ENCODE data around the gene DGKI.

DGKI gene

DNA sequence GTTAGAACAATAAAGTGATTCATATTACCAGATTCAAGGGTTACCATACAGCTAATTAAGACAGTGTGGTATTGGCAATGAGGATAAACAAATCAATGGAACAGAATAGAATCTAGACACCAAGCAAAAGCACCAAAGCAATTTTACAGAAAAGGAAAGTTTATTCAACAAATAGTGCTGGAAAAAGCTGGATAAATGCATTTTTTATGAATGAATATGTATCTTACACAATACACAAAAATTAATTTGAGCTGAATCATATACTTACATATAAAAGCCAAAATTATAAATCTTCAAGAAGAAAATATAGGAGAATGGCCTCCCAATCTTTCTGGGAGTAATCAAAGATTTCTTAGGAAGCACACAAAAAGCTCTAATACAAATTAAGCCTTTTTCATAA, 282.8 kb downstream of the DGKI start:
- no peak overlapping the region for H3K4me3 ChIP-seq (ENCODE audit: low read depth, low read length)
- TF ChIP-seq, protein P1, sequence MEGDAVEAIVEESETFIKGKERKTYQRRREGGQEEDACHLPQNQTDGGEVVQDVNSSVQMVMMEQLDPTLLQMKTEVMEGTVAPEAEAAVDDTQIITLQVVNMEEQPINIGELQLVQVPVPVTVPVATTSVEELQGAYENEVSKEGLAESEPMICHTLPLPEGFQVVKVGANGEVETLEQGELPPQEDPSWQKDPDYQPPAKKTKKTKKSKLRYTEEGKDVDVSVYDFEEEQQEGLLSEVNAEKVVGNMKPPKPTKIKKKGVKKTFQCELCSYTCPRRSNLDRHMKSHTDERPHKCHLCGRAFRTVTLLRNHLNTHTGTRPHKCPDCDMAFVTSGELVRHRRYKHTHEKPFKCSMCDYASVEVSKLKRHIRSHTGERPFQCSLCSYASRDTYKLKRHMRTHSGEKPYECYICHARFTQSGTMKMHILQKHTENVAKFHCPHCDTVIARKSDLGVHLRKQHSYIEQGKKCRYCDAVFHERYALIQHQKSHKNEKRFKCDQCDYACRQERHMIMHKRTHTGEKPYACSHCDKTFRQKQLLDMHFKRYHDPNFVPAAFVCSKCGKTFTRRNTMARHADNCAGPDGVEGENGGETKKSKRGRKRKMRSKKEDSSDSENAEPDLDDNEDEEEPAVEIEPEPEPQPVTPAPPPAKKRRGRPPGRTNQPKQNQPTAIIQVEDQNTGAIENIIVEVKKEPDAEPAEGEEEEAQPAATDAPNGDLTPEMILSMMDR (IDR thresholded peaks at IDR 0.05; ENCODE audit: low read depth, low read length), result no peak

DNA sequence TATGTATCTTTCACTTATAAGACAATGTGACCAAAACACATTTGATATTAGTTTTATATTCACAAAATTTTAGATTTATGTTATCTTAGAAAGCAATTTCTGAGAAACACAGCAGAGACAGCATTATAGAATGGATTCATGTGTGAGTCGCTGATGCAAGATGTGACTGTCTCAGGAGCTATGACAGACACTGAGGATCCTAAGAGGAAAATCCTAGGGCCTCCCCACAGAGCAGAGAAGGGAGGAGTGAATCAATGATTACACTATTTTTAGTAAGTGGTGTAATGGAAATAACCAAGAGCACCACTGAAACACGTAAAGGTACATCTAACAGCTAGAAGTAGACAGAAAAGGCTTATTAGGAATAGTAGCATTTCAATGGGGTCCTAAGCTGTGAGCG, 299.3 kb downstream of the DGKI start:
- H3K4me3 ChIP-seq (ENCODE audit: low read depth, low read length), result no peak overlapping the region
- TF ChIP-seq, protein P1 (IDR thresholded peaks at IDR 0.05; ENCODE audit: low read depth, low read length), result no peak

DNA sequence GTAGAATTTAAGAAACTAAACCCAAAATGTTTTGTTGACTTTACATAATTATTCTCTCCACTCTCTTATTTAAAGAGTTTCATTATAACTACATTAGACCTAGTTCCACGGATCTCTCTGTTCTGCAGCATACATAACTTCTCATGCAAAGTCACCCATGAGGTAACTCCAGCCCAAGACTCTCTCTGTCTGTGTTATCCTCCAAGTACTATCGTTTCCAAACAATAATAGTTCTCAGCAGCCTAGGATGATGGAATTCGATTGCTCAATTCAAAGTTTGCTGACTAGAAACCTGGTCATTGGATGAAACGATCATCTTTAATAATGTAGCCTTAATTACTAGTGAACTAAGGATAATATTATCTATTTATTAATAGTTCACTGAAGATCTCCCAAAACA, 300.1 kb downstream of the DGKI start:
- TF ChIP-seq, protein P1 (IDR thresholded peaks at IDR 0.05; ENCODE audit: low read depth, low read length), result no peak
- no peak overlapping the region for H3K4me3 ChIP-seq (ENCODE audit: low read depth, low read length)

DNA sequence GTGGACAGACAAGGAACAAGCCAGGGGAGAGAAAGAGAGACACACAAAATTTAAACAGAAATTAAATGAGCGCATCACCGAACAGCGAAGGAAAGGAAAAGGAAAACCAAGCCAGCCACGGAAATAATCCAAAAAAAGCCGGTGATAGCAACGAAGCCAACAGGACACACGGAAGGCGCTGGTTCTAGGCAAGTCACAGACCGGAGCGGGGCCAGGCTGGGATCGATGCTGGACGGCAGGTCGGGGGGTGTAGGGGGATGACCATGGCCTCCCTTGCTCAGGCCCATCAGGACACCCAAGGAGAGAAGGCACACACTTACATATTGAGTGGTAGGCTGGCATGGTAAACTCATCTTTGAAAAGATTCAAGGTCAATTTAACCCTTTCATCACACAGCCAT, 300.8 kb downstream of the DGKI start:
- no peak overlapping the region for H3K4me3 ChIP-seq (ENCODE audit: low read depth, low read length)
- TF ChIP-seq, protein P1 (IDR thresholded peaks at IDR 0.05; ENCODE audit: low read depth, low read length), result no peak

DNA sequence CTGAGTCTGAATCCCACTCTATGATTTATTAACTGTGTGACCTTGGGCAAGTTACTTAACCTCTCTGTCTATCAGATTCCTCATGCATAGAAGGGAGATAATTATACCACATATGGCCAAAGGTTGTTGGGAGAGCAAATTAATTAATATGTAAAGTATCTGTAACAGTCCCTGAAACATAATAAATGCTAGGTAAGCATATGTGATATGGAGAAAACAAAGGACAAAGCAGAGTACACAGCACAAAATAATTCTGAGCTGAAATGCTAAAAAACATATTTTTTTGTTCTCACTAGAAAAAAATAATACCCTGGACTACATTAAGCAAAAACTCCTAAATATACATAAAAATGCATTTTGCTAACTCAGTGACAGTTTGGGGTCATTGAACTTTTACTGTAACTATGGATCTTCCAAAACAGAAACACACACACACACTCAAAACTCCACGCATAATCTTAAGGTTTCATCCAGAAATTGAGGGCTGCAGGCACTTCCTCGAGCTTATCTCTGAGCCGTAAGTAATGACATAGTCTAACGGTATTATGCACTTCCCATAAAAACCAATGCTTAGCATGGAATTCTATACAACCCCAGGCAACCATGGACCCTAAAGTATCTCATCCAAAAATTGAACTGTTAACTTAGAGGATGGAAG, 301.6 kb downstream of the DGKI start:
- no peak overlapping the region for H3K4me3 ChIP-seq (ENCODE audit: low read depth, low read length)
- TF ChIP-seq, protein P1 (IDR thresholded peaks at IDR 0.05; ENCODE audit: low read depth, low read length), result no peak

DNA sequence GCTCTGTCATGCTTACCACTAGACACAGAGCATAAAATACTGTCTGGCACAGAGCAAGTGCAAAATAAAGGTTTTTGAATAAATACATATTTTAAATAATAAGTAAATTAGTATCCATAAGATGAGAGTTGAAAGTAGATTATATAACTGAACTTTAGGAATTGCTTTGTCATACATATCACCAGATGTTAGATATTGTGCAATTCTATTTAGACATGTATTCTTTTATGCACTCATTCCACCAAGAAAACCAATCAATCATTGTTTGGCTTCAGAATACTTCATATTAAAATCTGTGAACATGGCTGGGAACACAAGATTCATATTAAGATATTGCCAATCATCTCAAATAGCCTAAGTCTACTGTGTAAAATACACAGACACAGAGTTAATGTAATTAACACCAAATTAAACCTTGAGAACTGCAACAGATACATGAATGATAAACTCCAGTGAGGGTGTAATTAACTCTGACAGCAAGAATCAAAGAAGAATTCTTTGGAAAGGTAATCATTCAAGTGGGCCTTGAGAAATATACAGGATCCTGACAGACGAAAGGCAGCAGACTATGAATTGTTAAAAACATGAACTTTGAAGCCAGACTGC, 302.2 kb downstream of the DGKI start:
- TF ChIP-seq, protein P1 (IDR thresholded peaks at IDR 0.05; ENCODE audit: low read depth, low read length), result no peak
- no peak overlapping the region for H3K4me3 ChIP-seq (ENCODE audit: low read depth, low read length)

DNA sequence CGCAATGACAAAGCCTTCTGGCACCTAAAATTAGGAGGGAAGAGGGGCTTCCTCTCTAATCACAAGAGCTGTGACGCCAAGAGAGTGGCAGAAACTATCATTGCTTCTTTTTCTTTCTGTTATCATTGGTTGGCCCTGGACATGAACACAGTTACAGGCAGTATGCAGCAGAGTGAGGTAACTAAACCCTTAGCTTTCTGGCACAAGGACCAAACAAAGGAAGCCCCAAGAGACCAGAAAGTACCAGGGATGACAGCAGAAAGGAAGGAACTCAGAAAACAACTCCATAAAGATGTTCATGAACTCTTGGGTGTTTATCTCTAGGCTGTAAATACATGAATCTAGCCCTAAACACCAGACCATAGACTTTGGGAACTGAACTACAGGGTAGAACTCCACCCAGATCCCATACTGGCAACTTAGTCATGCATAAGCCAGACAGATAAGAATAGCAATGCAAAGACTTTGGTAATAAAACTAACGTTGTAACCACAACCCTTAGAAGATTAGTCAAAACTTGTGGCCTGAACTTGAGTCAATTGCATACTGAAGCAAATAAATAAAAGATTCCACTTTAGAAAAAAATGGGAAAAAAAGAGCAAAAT, 307.6 kb downstream of the DGKI start:
- no peak overlapping the region for H3K4me3 ChIP-seq (ENCODE audit: low read depth, low read length)
- TF ChIP-seq, protein P1 (IDR thresholded peaks at IDR 0.05; ENCODE audit: low read depth, low read length), result no peak
